NCI-H226 (cell line): ENCODE results near the gene SLC3A2.
"Not testable (repeated sequence)": the region's sequence is repeated elsewhere in the genome, so short reads cannot be mapped to it uniquely, and the experiment has no call there.

Experiments
- DNase-seq: peaks from one replicate; pipeline ENCODE4 v3.0.0-alpha.2; 2015

SLC3A2 gene

GRCh38 chr11:62880803-62881578 is at the start of gene SLC3A2:
Gene SLC3A2, plus strand, starts transcription at chr11:62880896. Its CDS starts 128 bp downstream, at chr11:62881024.
- peak; percentile 92 for DNase-seq

- DNase-seq = no peak
These were observed 49.7 kb upstream of the SLC3A2 start for GRCh38 chr11:62830904-62831519.

- peak; percentile 94 for DNase-seq
These were observed 49.0 kb upstream of the SLC3A2 start, which contains the start of gene STX5 for GRCh38 chr11:62831520-62832335. Gene STX5, minus strand, starts transcription at chr11:62832051. Its CDS starts 808 bp downstream, at chr11:62831243.

GRCh38 chr11:62832336-62833234 is 48.1 kb upstream of the SLC3A2 start, which contains the start of gene TEX54:
Gene TEX54, minus strand, starts transcription at chr11:62832841.
- DNase-seq = no peak

- no peak for DNase-seq
These were observed 45.4 kb upstream of the SLC3A2 start for GRCh38 chr11:62835336-62835735.

- peak; percentile 93 for DNase-seq
These were observed 41.4 kb upstream of the SLC3A2 start, which contains the start of gene WDR74 for GRCh38 chr11:62839050-62839945. Gene WDR74, minus strand, starts transcription at chr11:62839590. Its CDS starts 20 bp downstream, at chr11:62839570.

GRCh38 chr11:62840721-62841360 is 39.9 kb upstream of the SLC3A2 start:
- DNase-seq = peak; percentile 96

- DNase-seq = peak; percentile 99
These were observed 39.1 kb upstream of the SLC3A2 start for GRCh38 chr11:62841361-62842170.

GRCh38 chr11:62842171-62842741 is 38.4 kb upstream of the SLC3A2 start:
- DNase-seq = no peak

- DNase-seq = not testable (repeated sequence)
These were observed 37.8 kb upstream of the SLC3A2 start for GRCh38 chr11:62842891-62843290.

GRCh38 chr11:62843466-62843865 is 37.2 kb upstream of the SLC3A2 start:
- DNase-seq = no peak

GRCh38 chr11:62844154-62844553 is 36.5 kb upstream of the SLC3A2 start:
- DNase-seq = no peak

GRCh38 chr11:62846177-62846576 is 34.5 kb upstream of the SLC3A2 start:
- DNase-seq = no peak

- DNase-seq = no peak
These were observed 32.9 kb upstream of the SLC3A2 start for GRCh38 chr11:62847767-62848314.

- DNase-seq = no peak
These were observed 29.5 kb upstream of the SLC3A2 start for GRCh38 chr11:62850911-62851806.

- DNase-seq = no peak
These were observed 28.7 kb upstream of the SLC3A2 start for GRCh38 chr11:62851807-62852522.
